ENCODE results near the gene MNS1. TPM values are rescaled to one million over a fixed set of nuclear protein-coding genes. Genes with fewer than 3 reads are reported as not detected.
"Not testable (repeated sequence)": the region's sequence is repeated elsewhere in the genome, so short reads cannot be mapped to it uniquely, and the experiment has no call there.

Gene MNS1, protein sequence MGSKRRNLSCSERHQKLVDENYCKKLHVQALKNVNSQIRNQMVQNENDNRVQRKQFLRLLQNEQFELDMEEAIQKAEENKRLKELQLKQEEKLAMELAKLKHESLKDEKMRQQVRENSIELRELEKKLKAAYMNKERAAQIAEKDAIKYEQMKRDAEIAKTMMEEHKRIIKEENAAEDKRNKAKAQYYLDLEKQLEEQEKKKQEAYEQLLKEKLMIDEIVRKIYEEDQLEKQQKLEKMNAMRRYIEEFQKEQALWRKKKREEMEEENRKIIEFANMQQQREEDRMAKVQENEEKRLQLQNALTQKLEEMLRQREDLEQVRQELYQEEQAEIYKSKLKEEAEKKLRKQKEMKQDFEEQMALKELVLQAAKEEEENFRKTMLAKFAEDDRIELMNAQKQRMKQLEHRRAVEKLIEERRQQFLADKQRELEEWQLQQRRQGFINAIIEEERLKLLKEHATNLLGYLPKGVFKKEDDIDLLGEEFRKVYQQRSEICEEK
- 0.52 and 0.55 TPM in 2 replicates for total RNA-seq (2014; rRNA removed; shearing (Covaris generic))

DNA sequence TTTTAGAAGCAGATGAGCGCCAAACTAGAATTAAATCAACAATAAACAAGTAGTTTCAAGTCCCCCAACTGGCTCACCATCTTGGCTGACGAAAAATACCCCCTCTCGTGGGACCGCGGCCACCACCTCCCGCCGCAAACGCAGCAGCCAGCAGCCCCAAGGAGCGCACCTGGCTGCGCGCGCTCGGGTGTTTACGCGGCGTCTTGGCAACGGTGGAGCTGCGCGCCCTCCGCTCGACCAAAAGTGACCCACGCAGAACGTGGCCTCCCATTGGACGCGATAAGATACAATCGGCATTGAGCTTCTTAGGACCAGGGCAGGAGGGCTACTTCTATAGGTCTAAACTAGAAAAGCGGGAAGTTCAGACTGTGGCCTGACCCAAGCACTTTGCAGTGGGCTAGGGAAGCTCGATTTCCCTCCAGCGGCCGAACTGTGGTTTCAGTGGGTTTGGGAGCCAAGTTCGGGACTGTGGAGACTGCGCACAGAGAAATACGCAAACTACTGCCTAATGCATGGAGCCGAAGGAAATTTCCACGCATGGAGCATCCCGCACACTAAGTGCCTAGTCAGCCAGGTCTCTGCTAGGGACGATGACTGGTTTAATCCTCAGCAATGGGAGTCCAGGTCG lies at the start of gene MNS1:
Gene MNS1, minus strand, starts transcription at position 245 of the 628 bp plus-strand sequence. Its CDS starts 165 bp downstream, at position 80.
- DNase-seq: peak; percentile 86
- no peaks in the 10 kb centered on the region for H3K36me3 ChIP-seq (replicated peaks; ENCODE audit: control insufficient read depth, insufficient read depth, low read length)
- peak within 1 kb of the TSS; percentile 51 for H3K4me3 ChIP-seq (ENCODE audit: insufficient read depth, low read depth, low read length)
- peaks cover 3% of the 10 kb centered on the region; the same call in 1 of the 2 replicates for H3K27me3 ChIP-seq (ENCODE audit: control insufficient read depth, insufficient read depth, low read length)

GRCh38 chr15:56496635-56497034 lies 31.7 kb upstream of the MNS1 start:
- Histone ChIP-seq H3K36me3 (replicated peaks; ENCODE audit: control insufficient read depth, insufficient read depth, low read length) (no peaks in the 10 kb centered on the region), H3K27me3 (ENCODE audit: control insufficient read depth, insufficient read depth, low read length) (no peaks in the 10 kb centered on the region), H3K4me3 (ENCODE audit: insufficient read depth, low read depth, low read length) (no peak overlapping the region)
- DNase-seq: peak; percentile 46

DNA sequence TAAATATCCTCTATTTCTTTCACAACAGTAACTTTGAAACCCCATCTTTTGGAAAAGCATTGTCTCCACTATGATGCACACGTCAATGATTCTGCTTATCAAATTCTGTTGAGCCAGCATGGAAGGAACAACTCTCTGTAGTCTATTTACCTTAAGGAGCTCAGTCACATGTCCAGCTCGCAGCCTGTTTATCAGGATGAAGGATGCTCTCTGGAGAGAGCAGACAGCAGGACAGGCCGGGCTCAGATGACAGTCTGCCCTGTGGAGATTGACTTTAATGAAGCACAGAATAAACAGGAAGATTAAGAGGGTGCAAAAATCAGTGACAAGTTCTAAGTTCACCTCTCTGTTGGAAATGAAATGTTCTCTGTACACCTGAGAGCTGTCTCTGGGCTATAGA lies 30.6 kb upstream of the MNS1 start:
- H3K4me3 ChIP-seq (ENCODE audit: insufficient read depth, low read depth, low read length): no peak overlapping the region
- no peaks in the 10 kb centered on the region for H3K27me3 ChIP-seq (ENCODE audit: control insufficient read depth, insufficient read depth, low read length)
- no peaks in the 10 kb centered on the region for H3K36me3 ChIP-seq (replicated peaks; ENCODE audit: control insufficient read depth, insufficient read depth, low read length)
- no peak for DNase-seq

DNA sequence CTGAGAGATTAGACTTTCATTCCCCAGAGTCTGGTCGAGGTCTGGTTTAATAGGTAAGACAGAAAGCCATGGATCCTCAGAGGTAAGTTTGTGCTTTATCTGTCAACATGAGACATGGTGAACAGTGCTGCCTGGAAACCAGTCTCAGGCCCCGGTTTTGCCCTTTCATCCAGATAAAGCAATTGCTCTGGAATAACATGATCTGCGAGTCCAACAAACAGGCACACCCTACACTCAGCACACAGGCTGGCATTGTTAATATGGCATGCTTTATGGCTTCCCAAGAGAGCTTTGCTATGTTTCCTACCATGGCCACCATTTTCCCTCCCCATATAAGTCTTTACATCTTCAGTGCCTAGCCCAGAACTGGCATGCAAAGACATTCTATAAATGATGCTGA lies 30.1 kb upstream of the MNS1 start:
- Histone ChIP-seq H3K36me3 (replicated peaks; ENCODE audit: control insufficient read depth, insufficient read depth, low read length) (no peaks in the 10 kb centered on the region), H3K4me3 (ENCODE audit: insufficient read depth, low read depth, low read length) (no peak overlapping the region), H3K27me3 (ENCODE audit: control insufficient read depth, insufficient read depth, low read length) (no peaks in the 10 kb centered on the region)
- DNase-seq: no peak

DNA sequence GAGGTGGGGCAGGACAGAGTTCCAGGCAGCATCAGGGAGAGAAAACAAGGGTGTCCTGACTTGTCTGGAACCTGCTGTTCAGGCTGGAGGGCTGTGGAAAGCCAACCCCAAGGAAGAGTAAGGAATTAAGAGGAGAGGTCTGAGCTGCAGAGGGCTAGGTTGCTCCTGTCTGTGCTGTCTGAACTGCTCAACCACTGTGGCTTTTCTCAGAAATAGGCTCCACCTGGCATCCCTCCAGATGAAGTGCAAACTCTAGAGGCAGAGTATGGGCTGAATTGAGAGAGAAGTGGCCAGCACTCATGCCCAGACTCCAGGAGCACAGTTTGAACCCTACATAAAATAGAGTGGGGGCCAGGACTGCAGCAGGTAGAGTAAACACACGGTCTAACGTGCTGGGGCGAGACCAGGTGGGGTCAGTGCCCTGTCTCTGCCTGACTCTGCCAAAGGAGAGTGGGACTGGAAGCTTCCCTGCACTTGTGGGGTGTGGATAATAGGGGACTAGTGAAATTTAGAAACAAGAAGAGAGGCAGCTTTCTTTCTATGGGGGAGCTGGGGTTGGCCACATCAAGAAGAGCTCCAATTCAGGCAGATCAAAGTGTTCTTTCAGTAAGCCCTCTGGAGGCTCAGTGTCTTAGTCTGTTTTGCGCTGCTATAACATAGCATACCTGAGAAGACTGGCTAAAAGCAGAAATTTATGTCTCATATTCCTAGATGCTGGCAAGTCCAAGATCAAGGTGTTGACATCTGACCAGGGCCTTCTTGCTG lies 28.0 kb upstream of the MNS1 start:
- DNase-seq: no peak
- H3K27me3 ChIP-seq (ENCODE audit: control insufficient read depth, insufficient read depth, low read length): no peaks in the 10 kb centered on the region

GRCh38 chr15:56492236-56492635 lies 27.3 kb upstream of the MNS1 start:
- Histone ChIP-seq H3K36me3 (replicated peaks; ENCODE audit: control insufficient read depth, insufficient read depth, low read length) (no peaks in the 10 kb centered on the region), H3K27me3 (ENCODE audit: control insufficient read depth, insufficient read depth, low read length) (no peaks in the 10 kb centered on the region), H3K4me3 (ENCODE audit: insufficient read depth, low read depth, low read length) (no peak overlapping the region)
- DNase-seq: no peak

More for the DNA sequence above, 28.0 kb upstream of the MNS1 start:
- H3K4me3 ChIP-seq (ENCODE audit: insufficient read depth, low read depth, low read length): no peak overlapping the region
- no peaks in the 10 kb centered on the region for H3K36me3 ChIP-seq (replicated peaks; ENCODE audit: control insufficient read depth, insufficient read depth, low read length)

DNA sequence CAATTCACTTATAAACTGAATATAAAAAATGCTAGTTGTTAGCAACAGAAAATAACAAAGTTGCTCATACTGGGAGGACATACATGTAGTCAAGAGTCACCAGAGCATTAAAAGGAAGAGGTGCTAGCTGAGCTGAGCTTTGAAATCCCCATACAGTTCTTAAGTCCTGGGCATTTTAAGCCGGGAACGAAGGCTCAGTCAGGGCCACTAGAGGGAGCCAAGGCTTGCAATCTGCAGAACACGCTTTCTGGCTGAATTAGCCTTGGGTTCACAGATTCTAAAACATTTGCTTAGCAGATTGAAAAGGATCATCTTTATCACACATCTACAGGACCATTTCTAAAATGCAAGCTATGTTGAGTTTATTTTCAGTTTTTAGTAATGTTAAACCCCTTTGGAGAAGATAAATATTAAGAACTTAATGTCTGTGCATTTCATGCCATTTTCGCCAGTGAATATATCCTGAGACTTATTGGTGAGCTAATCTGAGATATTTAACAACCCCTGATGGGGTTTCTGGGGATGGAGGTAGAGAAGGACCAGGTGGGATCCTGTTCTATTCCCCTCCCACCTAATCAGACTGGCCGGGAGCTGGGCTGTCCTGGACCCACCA lies 26.3 kb upstream of the MNS1 start:
- no peaks in the 10 kb centered on the region for H3K36me3 ChIP-seq (replicated peaks; ENCODE audit: control insufficient read depth, insufficient read depth, low read length)
- H3K4me3 ChIP-seq (ENCODE audit: insufficient read depth, low read depth, low read length): no peak overlapping the region
- H3K27me3 ChIP-seq (ENCODE audit: control insufficient read depth, insufficient read depth, low read length): no peaks in the 10 kb centered on the region
- peak; percentile 58 for DNase-seq

GRCh38 chr15:56490461-56490860 lies 25.5 kb upstream of the MNS1 start:
- DNase-seq: no peak
- Histone ChIP-seq H3K4me3 (ENCODE audit: insufficient read depth, low read depth, low read length) (no peak overlapping the region), H3K27me3 (ENCODE audit: control insufficient read depth, insufficient read depth, low read length) (no peaks in the 10 kb centered on the region), H3K36me3 (replicated peaks; ENCODE audit: control insufficient read depth, insufficient read depth, low read length) (no peaks in the 10 kb centered on the region)

DNA sequence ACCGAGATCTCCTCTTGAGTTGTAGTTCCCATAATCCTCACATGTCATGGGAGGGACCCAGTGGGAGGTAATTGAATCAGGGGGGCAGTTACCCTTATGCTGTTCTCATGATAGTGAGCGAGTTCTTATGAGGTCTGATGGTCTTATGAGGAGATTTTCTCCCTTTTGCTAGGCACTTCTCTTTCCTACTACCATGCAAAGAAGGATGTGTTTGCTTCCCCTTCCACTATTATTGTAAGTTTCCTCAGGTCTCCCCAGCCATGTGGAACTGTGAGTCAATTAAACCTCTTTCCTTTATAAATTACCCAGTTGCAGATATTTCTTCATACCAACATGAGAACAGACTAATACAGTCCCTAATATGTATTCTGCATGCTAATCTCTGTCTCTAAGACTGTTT lies 21.3 kb upstream of the MNS1 start:
- H3K27me3 ChIP-seq (ENCODE audit: control insufficient read depth, insufficient read depth, low read length); DNase-seq; H3K4me3 ChIP-seq (ENCODE audit: insufficient read depth, low read depth, low read length); H3K36me3 ChIP-seq (replicated peaks; ENCODE audit: control insufficient read depth, insufficient read depth, low read length): not testable (repeated sequence)

DNA sequence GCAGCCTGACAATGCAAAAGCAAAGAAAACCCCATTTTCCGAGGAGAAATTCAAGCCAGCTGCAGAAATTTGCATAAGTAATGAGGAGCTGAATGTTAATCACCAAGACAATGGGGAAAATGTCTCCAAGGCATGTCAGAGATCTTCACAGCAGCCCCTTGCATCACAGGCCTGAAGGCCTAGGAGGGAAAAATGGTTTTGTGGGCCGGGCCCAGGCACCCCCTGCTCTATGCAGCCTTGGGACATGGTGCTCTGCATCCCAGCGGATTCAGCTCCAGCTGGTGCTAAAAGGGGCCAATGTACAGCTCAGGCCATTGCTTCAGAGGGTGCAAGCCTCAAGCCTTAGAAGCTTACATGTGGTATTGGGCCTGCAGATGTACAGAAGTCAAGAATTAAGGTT lies 20.5 kb upstream of the MNS1 start:
- not testable (repeated sequence) for H3K4me3 ChIP-seq (ENCODE audit: insufficient read depth, low read depth, low read length); H3K36me3 ChIP-seq (replicated peaks; ENCODE audit: control insufficient read depth, insufficient read depth, low read length); H3K27me3 ChIP-seq (ENCODE audit: control insufficient read depth, insufficient read depth, low read length); DNase-seq

DNA sequence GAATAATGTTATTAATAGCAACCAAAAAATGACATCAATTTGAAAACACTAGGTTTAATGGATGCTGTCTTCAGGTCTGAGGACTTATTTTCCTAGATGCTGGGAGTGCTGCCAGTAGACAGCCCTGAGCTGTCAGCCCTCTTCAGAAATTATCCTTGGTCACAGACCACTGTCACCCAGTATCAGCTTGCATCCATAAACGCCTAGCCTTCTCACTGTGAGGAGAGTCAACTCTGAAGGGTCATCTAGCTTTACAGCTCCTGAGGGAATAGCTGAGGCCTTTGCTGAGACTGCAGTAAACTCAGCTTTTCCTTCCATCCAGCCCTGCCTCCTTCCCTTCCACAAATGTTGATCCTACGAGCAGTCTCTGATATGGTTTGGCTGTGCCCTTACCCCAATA lies 19.4 kb upstream of the MNS1 start:
- Histone ChIP-seq H3K27me3 (ENCODE audit: control insufficient read depth, insufficient read depth, low read length) (no peaks in the 10 kb centered on the region), H3K36me3 (replicated peaks; ENCODE audit: control insufficient read depth, insufficient read depth, low read length) (no peaks in the 10 kb centered on the region), H3K4me3 (ENCODE audit: insufficient read depth, low read depth, low read length) (no peak overlapping the region)
- DNase-seq: no peak

- no peaks in the 10 kb centered on the region for H3K36me3 ChIP-seq (replicated peaks; ENCODE audit: control insufficient read depth, insufficient read depth, low read length)
- H3K27me3 ChIP-seq (ENCODE audit: control insufficient read depth, insufficient read depth, low read length): no peaks in the 10 kb centered on the region
- DNase-seq: no peak
- H3K4me3 ChIP-seq (ENCODE audit: insufficient read depth, low read depth, low read length): no peak overlapping the region
Measured at GRCh38 chr15:56475351-56475750, 10.4 kb upstream of the MNS1 start.

- no peaks in the 10 kb centered on the region for H3K36me3 ChIP-seq (replicated peaks; ENCODE audit: control insufficient read depth, insufficient read depth, low read length)
- DNase-seq: no peak
Measured at GRCh38 chr15:56473017-56473416, 8.1 kb upstream of the MNS1 start.

DNA sequence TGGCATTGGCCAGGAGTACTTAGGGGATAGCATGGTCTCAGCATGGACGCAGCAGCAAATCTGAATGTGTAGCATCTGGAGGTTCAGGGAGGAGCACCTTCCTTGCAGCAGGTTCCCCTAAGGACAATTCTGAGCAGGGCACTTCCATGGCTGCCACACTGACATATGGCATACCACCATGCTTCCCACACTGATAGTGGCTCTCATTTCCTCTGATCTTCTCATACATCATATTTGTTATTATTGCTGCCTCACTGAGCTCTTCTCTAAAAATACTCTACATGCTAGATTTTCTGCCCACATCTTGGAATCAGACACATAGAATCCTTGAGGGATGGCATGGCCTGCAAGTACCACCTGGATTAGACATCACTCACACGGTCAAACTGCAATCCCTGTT lies 7.3 kb upstream of the MNS1 start:
- Histone ChIP-seq H3K27me3 (ENCODE audit: control insufficient read depth, insufficient read depth, low read length) (no peaks in the 10 kb centered on the region), H3K4me3 (ENCODE audit: insufficient read depth, low read depth, low read length) (no peak overlapping the region), H3K36me3 (replicated peaks; ENCODE audit: control insufficient read depth, insufficient read depth, low read length) (no peaks in the 10 kb centered on the region)
- no peak for DNase-seq

More at GRCh38 chr15:56473017-56473416, 8.1 kb upstream of the MNS1 start:
- Histone ChIP-seq H3K4me3 (ENCODE audit: insufficient read depth, low read depth, low read length) (no peak overlapping the region), H3K27me3 (ENCODE audit: control insufficient read depth, insufficient read depth, low read length) (no peaks in the 10 kb centered on the region)

Measured in H7 (cell line).